Fibroblast of the aortic adventitia (primary cell): ENCODE measurements around the gene AIPL1. TPM values are rescaled to one million over a fixed set of nuclear protein-coding genes. Genes with fewer than 3 reads are reported as not detected.

ENCODE experiments used
- DNase-seq: peaks from one replicate; pipeline ENCODE4 v3.0.0-alpha.2; 2010; ENCODE audit warnings: low read depth
- H3K4me3 ChIP-seq: 2 replicates; pipeline ENCODE4 v1.5.1; 2011; ENCODE audit warnings: low read depth, mild to moderate bottlenecking, control low read depth, low read length, moderate library complexity
- CTCF ChIP-seq: IDR thresholded peaks from 2 replicates; pipeline ENCODE4 v1.5.1; 2011; ENCODE audit warnings: mild to moderate bottlenecking, low read length, control low read depth, inconsistent platforms; ENCODE audit not compliant: insufficient read depth
- total RNA-seq: library from RNA; depleted of rRNA; stranded (reverse); fragments of >200 nt; gene quantifications from 2 replicates; pipeline ENCODE4 v1.2.3, GENCODE V29; 2012; ENCODE audit warnings: low replicate concordance

AIPL1 gene
- total RNA-seq, 1 donor, result 0.09 TPM

DNA sequence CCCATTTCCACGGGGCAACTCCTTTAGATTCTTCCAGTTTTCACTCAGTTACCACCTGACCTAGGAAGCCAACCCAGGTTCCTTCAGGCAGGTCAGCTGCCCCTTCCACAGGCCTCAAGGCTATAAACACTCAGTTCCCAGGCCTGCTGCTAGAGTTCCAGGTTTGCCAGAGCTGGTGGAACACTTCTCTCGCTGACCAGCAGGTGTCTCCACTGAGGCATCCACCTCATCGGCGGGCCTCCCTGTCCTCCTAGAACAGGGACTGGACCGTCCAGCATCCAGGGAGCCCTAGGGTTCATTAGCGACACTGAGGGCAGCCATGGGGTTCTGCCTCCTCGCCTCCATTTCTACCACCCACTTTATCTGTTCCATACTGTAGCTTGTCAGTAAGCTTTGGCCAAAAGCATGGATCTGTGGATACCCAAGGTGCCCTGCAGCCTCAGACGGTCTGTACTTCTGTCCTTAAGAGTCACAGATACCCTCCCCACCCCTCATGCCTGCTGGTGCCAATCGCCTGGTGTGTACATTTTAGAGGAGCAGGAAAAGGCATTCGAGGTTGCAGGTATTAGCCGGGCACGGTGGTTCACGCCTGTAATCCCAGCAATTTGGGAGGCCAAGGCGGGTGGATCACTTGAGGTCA lies 38.3 kb upstream of the AIPL1 start:
- DNase-seq, result peak; percentile 75
- peak; percentile 99 for TF ChIP-seq CTCF

GRCh38 chr17:6472517-6472916 lies 37.6 kb upstream of the AIPL1 start:
- no peak for TF ChIP-seq CTCF
- DNase-seq, result no peak
- H3K4me3 ChIP-seq, result no peak overlapping the region

More for the DNA sequence above, 38.3 kb upstream of the AIPL1 start:
- no peak overlapping the region for H3K4me3 ChIP-seq

GRCh38 chr17:6471531-6472465 lies 36.9 kb upstream of the AIPL1 start:
- DNase-seq, result peak; percentile 64
- peak; percentile 27 for TF ChIP-seq CTCF
- no peak overlapping the region for H3K4me3 ChIP-seq

- no peak overlapping the region for H3K4me3 ChIP-seq
- TF ChIP-seq CTCF, result no peak
- no peak for DNase-seq
Measured at GRCh38 chr17:6470751-6471521, 36.0 kb upstream of the AIPL1 start.

DNA sequence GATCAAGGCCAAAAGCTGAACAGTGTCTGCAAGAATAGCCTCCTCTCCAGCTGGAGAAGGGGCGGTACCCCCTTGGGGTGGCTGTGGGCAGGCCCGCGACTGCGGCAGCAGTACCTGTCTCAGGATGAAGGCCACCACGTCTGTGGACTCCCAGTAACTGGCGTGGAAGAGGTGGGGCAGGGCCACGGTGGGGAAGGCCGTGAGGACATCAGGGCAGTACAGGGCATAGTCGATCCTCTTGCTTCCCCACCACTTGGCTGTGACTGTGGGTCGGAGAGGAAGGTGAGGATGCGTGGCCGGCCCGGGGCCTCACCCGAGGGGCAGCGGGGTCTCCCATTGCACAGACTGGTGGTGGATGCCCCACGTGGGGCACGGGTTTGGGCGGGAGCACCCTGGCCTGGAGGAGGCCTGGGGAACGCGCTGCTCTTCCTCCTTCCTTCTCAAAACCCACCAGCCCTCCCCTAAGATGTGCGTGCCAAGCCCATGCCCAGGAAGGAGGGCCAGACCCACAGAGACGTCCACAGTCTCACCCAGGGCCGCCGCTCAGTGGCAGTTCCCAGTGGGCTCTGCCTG lies 35.3 kb upstream of the AIPL1 start:
- DNase-seq, result no peak
- no peak for TF ChIP-seq CTCF

DNA sequence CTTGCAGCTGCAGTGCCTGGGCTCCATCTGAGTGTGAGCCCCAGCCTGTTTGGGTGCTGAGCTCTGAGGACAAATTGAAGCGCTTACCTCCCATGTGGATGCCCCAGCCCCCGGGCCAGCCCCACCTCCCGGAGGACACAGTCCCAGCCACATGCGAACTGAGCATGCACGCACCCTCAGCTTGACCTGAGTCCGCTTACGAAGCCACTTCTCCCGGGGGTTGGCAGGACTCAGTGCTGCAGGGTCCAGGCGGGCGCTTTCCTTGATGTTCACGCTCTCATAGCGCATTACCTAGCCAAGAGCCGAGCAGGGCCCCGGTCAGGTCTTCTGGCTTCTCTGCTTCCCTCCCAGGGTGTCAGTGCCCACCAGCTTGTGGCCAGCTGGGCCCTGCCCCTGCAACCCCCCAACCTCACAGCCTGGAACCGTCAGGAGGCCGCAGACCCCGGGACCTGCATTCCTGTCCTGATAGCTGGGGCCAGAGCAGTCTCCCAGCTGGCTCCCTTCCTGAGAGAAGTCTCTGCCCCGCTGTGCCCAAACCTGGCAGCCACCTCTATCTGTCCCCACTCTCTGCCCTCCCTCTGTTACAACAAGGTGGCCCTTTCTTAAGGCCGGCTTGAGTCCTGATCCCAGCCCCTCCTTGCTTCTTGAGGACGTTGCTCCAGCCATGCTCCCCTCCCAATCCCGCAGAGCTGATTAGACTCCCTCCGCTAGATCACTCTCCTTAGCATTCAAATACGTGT lies 33.3 kb upstream of the AIPL1 start:
- no peak overlapping the region for H3K4me3 ChIP-seq
- no peak for DNase-seq
- TF ChIP-seq CTCF, result no peak

More for the DNA sequence above, 35.3 kb upstream of the AIPL1 start:
- no peak overlapping the region for H3K4me3 ChIP-seq
